GM18519 (cell line): Measurements from ENCODE around the gene ZFAND2A.

Experiments
- ATAC-seq: cut with Tn5 transposase; IDR thresholded peaks from one replicate; pipeline ENCODE4 v1.9.1; 2021; ENCODE audit warnings: mild to moderate bottlenecking, moderate library complexity; ENCODE audit not compliant: unreplicated experiment, low FRiP score

ZFAND2A gene

GRCh38 chr7:1111156-1111555 is 48.8 kb downstream of the ZFAND2A start:
- no peak for ATAC-seq

GRCh38 chr7:1110358-1110757 is 49.6 kb downstream of the ZFAND2A start:
- no peak for ATAC-seq

- no peak for ATAC-seq
These were observed 50.2 kb downstream of the ZFAND2A start for GRCh38 chr7:1109581-1110310.

- ATAC-seq, result no peak
These were observed 51.6 kb downstream of the ZFAND2A start for GRCh38 chr7:1108264-1108920.

DNA sequence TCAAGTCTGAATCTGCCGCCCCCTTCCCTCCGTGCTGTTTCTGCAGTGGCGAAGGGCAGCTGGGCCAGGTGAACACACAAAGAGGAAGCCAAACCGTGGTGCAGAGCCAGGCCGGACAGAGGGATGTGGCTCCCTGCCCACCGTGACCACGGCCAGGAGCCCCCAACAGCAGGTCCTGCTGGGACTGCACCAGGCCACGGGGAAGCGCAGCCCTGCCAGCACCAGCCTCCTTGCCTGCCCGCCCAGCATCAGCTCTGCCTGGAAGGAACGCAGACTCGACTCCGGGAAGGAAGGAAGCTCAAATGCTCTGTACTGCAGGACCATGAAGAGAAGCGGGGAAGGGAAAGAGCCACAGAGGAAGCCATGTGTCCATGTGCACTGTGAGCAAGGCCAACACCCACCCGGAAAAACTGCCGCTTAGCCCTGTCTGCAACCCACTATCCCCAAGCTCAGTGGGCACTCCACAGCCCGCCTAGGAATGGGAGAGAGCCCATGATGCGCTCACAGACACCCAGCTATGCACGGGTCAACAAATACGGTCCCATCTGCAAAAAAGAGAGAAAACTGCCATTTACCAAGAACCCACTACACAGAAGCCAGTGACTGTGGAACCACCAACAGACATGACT is 53.1 kb downstream of the ZFAND2A start:
- ATAC-seq, result no peak

DNA sequence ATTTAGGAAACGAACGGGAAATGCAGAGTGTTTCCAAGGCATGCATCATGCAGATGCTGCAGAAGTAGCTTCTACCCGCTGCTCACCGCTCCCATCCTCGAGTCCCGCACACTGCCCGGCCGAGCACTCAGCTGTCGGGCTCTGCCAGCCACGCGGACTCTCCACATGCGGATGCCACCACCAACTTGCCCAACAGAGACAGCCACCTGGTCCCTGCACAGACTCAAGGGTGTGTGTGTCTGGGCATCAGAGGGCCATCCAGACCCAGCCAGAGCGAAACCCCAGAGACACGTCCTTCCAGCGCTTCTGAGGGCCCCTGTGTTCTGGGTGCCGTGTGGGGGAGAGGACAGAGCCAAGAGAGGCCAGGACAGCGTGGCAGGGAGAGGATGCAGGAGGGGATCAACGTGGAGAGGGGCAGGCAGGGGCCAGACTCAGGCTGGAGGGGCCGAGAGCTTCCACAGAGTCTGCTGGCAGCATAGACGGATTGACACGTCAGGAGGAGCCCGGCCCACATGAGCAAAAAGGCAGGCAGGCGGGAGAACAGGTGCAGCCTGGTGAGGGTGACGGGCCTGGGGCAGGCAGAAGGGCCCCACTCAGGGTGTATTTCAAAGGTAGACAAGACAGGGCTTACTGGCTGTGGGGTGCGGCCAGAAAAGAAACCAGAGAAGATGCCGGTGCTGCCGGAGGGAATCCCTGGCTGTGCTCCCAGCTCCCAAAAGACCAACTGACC is 53.8 kb downstream of the ZFAND2A start:
- no peak for ATAC-seq

DNA sequence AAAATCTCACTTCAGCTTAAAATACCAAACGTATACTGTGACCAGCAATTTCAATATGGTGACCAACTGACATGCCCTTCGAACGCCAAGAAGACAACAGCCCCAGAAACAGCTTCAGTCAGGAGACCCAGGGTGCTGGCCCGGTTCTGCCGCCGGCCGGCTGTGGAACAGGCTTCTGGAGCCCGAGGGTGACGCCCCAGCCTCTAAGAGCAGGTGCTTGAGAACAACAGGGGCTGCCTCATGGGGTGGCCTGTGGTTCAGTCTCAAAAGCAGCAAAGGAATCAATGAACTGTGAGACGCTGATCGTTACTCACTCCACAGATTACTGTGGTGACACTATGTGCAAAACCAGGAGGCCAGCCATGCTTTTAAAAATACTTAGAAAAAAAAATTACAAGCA is 54.8 kb downstream of the ZFAND2A start:
- no peak for ATAC-seq

DNA sequence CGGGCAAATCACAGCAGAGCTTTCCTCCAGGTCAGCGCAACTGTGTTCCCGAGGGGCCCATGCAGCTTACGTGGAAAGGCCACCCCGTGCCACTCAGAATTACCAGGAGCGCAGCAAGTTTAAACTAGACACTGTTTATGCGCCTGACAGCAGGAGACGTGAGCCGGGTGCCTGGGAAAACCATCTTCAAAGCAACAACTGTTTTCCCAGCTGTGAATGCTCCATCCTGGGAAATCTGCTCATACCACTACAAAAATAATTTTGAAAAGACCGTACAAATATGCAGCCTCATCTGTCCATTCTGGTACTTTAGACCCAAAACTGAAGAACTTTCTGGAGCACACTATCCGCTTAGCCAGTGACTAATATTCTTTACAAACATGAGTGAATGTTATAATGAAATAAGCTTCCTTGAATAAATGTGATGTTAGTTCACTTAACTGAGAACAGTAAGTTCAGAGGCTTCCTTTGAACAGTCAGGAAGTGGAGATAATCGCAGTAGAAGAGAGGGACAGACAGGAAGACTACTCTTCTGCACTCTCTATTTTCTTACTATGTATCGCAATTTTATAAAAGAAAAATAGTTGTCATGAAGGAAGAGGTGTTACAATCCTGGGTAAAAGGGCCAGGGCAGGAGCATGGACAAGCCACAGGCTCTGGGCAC is 55.3 kb downstream of the ZFAND2A start:
- ATAC-seq, result no peak

GRCh38 chr7:1103789-1104515 is 56.0 kb downstream of the ZFAND2A start:
- no peak for ATAC-seq

DNA sequence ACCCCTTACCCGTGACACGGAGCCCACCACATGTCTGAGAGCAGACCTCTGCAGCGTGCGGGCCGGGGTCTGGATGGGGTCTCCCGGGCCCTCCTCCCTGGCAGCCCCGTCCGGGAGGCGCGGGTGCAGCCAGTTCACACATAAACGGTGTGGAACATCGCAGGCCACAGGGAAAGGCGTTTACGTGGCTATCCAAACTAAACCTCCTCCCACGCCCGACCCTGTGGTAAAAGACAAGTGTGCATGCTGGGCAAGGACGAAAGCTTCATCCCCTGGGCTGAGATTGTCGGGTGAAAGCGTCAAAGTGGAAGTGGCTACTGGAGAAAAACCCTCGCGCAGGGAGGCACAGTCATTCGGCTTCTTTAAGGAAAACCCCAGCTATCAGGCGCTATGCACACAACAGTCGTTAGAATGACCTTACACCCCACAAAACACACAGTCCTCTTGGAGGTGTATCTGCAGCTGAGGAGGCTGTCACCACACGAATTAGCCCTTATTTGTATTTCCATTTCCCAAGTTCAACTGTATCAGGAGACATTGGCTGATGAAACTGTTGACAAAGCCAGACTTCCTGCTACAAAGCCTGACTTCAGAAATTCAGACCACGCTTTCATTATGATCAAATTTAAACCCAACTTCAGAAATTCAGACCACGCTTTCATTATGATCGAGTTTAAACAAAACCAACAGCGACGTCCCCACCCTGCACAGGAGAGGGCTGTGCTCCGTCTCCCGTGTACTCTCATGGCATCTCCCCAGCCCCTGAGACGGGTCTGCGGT is 56.8 kb downstream of the ZFAND2A start:
- no peak for ATAC-seq
